SJCRH30 (cell line): Measurements from ENCODE around the gene TNNI2. TPM values are rescaled to one million over a fixed set of nuclear protein-coding genes. Genes with fewer than 3 reads are reported as not detected.

ENCODE experiments used
- DNase-seq, 2 experiments: peaks; one replicate each; pipeline ENCODE4 v3.0.0-alpha.2; 2015 to 2020
- H3K27ac ChIP-seq: fragments of 250-450 bp; sonication (Bioruptor Pico); 2 replicates; pipeline ENCODE4 v1.5.1; 2020; ENCODE audit warnings: mild to moderate bottlenecking, moderate library complexity
- H3K27me3 ChIP-seq: fragments of 250-450 bp; sonication (Bioruptor Pico); 2 replicates; pipeline ENCODE4 v1.5.1; 2020; ENCODE audit warnings: mild to moderate bottlenecking, moderate library complexity
- H3K36me3 ChIP-seq: fragments of 250-450 bp; sonication (Bioruptor Pico); 2 replicates; pipeline ENCODE4 v1.5.1; 2020; ENCODE audit warnings: mild to moderate bottlenecking, moderate library complexity
- H3K4me1 ChIP-seq: fragments of 250-450 bp; sonication (Bioruptor Pico); 2 replicates; pipeline ENCODE4 v1.5.1; 2020; ENCODE audit warnings: mild to moderate bottlenecking, moderate library complexity
- H3K4me3 ChIP-seq: fragments of 250-450 bp; sonication (Bioruptor Pico); 2 replicates; pipeline ENCODE4 v1.5.1; 2020; ENCODE audit warnings: mild to moderate bottlenecking, moderate library complexity
- H3K9me3 ChIP-seq: fragments of 250-450 bp; sonication (Bioruptor Pico); replicated peaks from 2 replicates; pipeline ENCODE4 v1.5.1; 2020; ENCODE audit warnings: mild to moderate bottlenecking, moderate library complexity
- total RNA-seq: library from RNA; depleted of rRNA; stranded (reverse); fragments of >200 nt; shearing (Covaris generic); gene quantifications from 2 replicates; pipeline ENCODE4 v1.2.3, GENCODE V29; 2014

TNNI2 gene
- total RNA-seq, 1 experiment from 2014 or later, result 20.5 TPM

DNA sequence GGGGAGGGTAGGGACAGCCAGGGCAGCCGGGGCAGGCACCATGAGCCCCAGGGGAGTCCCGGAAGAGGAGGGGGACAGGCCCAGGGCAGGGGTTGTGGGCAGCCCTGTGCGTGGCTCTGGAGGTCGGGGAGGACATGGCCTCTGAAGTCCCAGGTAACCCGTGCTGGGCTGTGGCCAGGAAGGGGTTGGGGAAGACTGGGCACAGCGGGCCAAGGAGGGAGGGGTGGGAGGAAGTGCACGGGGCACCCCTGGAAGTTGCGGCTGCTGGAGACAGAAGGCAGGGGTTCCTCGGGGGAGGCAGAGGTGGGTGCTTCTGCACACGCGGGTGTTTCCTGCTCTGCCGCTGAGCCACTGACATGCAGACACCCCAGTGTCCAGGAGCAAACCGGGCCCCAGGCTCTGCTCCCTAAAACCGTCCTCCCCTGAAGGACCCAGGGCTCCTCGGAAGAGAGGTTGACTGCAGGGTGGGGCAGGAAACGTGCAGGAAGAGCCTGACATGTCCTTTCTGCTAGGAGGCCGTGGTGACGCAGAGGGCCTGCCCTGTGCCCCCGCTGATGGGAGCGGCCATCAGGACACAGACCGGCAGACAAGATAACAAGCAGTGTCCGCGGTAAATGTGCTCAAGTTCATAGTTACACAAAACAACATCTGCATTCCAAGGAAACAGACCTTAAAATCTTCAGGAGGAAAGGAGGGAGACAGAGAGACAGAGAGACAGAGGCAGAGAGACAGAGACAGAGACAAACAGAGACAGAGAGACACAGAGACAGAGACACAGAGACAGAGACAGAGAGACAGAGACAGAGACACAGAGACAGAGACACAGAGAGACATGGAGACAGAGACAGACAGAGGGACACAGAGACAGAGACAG lies 5.7 kb downstream of the TNNI2 start:
- no peak overlapping the region for H3K27ac ChIP-seq
- no peaks in the 10 kb centered on the region for H3K36me3 ChIP-seq
- H3K27me3 ChIP-seq, result peaks cover 11% of the 10 kb centered on the region; the same call in 1 of the 2 replicates
- peaks cover 24% of the 10 kb centered on the region for H3K4me1 ChIP-seq
- no peak overlapping the region for H3K4me3 ChIP-seq
- no peaks in the 10 kb centered on the region for H3K9me3 ChIP-seq
- DNase-seq, result no peak

DNA sequence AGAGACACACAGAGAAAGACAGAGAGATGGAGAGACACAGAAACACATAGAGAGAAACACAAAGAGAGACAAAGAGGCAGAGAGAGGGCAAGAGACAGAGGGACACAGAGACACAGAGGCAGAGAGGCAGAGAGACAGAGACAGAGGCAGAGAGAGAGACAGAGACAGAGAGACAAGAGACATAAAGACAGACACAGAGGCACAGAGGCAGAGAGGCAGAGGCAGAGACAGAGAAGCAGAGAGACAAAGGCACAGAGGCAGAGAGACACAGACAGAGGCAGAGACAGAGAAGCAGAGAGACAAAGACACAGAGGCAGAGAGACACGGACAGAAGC lies 6.3 kb downstream of the TNNI2 start:
- no peaks in the 10 kb centered on the region for H3K36me3 ChIP-seq
- H3K4me1 ChIP-seq, result peaks cover 18% of the 10 kb centered on the region
- peaks cover 11% of the 10 kb centered on the region; the same call in 1 of the 2 replicates for H3K27me3 ChIP-seq
- no peak overlapping the region for H3K27ac ChIP-seq
- DNase-seq, result no peak
- H3K9me3 ChIP-seq, result no peaks in the 10 kb centered on the region
- H3K4me3 ChIP-seq, result no peak overlapping the region

DNA sequence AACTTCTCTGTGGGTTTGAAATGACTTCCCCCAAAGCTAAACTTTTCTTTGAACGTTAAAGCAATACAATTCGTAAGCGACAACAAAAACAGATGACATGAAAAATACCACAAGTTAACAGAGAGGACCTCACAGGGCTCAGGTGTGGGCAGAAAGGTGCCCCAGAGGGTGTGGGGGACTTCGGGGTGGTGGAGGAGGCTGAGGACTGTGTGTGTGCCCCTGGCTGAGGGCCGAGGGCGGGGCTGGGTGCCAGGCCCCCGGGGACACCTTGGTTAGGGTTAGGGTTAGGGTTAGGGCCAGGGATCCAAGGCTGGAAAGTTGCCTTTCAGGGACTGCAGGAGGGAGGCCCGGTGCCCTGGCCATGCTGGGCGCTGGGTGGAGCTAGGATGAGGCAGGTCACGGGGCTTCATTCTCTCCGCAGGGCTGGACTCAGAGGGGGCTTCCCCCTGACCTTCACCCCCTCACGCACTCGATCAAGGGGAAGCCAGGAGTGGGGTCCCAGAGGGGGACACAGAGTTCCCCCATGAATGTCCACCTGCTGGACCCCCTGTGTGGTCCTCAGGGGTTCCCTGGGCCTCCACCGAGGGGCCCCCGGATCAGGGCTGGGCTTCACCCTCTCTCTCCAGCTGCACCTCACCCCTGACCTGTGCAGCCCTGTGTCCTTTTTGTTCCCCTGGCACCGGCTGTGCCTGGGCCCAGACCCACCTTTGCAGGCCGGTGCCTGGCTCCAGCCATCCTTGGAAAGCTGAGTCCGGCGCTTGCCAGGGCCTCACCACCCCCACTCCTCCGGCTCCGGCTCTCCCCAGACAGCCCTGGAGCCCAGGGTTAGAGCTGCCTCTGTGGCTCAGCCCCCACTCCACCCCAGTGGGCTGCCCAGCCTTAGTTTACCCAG lies 7.0 kb downstream of the TNNI2 start:
- no peaks in the 10 kb centered on the region for H3K9me3 ChIP-seq
- DNase-seq, result no peak
- H3K36me3 ChIP-seq, result no peaks in the 10 kb centered on the region
- H3K4me1 ChIP-seq, result peaks cover 17% of the 10 kb centered on the region
- H3K4me3 ChIP-seq, result no peak overlapping the region
- H3K27me3 ChIP-seq, result peaks cover 11% of the 10 kb centered on the region; the same call in 1 of the 2 replicates
- no peak overlapping the region for H3K27ac ChIP-seq

- DNase-seq, result peak; percentile 45 to 62
- no peaks in the 10 kb centered on the region for H3K9me3 ChIP-seq
Measured at GRCh38 chr11:1846453-1846932, 7.7 kb downstream of the TNNI2 start.

GRCh38 chr11:1847006-1847735 lies 8.4 kb downstream of the TNNI2 start:
- no peak overlapping the region for H3K4me3 ChIP-seq
- H3K36me3 ChIP-seq, result no peaks in the 10 kb centered on the region
- peaks cover 11% of the 10 kb centered on the region; the same call in 1 of the 2 replicates for H3K27me3 ChIP-seq
- no peaks in the 10 kb centered on the region for H3K9me3 ChIP-seq
- DNase-seq, result no peak
- H3K4me1 ChIP-seq, result peaks cover 17% of the 10 kb centered on the region
- H3K27ac ChIP-seq, result no peak overlapping the region

More at GRCh38 chr11:1846453-1846932, 7.7 kb downstream of the TNNI2 start:
- Histone ChIP-seq H3K4me3 (no peak overlapping the region), H3K4me1 (peaks cover 17% of the 10 kb centered on the region), H3K36me3 (no peaks in the 10 kb centered on the region), H3K27me3 (peaks cover 11% of the 10 kb centered on the region; the same call in 1 of the 2 replicates), H3K27ac (no peak overlapping the region)

DNA sequence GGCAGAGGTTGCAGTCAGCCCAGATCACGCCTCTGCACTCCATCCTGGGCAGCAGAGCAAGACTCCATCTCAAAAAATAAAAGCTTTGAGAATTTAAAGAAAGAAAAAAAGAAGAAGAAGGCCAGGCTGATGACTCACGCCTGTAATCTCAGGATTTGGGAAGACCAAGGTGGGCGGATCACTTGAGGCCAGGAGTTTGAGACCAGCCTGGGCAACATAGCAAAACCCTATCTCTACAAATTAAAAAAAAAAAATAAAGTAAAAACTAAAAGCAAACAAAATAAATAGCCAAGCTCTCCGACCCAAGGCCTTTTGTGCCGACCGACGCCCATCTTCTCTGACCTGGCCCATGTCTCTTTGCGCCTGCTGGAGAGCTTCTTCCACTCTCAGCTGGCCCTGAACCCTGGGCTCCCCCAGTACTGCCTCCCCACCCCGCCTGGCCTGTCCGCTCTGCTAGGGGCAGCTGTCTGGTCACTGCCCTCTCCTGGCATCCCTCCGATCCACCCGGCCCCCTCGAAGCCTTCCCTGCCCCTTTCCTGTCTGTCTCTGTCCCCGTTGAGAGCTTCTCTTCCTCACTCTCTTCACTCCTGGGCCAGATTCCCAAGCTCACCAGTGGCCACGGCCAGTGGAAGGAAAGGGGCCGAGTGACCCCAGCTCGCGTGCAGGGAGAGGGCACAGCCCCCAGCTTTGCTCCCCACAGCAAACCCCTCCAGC lies 9.3 kb downstream of the TNNI2 start:
- no peak overlapping the region for H3K27ac ChIP-seq
- no peak for DNase-seq
- H3K4me3 ChIP-seq, result no peak overlapping the region
- H3K4me1 ChIP-seq, result peaks cover 17% of the 10 kb centered on the region
- H3K36me3 ChIP-seq, result no peaks in the 10 kb centered on the region
- no peaks in the 10 kb centered on the region for H3K9me3 ChIP-seq
- H3K27me3 ChIP-seq, result peaks cover 13% of the 10 kb centered on the region; the same call in 1 of the 2 replicates

- no peak for DNase-seq
- Histone ChIP-seq H3K4me3 (no peak overlapping the region), H3K27ac (no peak overlapping the region), H3K36me3 (no peaks in the 10 kb centered on the region), H3K27me3 (peaks cover 19% of the 10 kb centered on the region; the same call in 1 of the 2 replicates), H3K9me3 (no peaks in the 10 kb centered on the region), H3K4me1 (peaks cover 21% of the 10 kb centered on the region)
Measured at GRCh38 chr11:1848640-1849430, 10.1 kb downstream of the TNNI2 start.

DNA sequence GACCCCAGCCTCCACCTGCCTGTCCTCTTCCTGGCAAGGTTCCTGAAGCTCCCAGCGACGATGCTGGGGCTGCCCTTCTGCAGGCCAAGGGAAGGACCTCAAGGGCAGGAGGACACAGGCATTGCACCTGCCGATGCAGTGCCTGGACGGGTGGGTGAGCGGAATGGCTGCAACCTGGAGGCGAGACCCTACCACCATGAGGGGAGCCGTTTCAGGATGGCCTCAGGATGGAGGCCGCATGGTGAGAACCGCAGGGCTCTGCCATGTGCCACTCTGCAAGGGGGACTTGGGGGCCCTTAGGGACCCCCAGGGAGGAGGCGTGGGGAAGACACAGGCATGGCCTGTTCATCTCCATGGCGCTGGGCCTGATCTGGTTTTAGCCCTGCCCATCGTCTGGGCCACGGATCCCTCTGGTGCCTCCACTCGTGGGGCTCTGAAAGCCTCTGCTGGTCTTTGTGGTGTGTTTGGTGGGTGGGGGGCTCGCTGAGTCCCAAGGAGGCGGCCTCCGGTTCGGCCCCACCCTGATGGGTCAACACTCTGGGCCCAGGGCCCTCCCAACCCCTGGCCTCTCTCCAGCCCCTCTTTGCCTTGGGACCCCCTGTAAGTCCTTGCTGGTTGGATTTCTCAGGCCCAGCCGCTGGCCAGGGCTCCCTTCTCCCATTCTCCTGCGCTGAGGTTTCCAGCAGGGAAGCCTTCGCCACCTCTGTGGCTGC lies 12.8 kb downstream of the TNNI2 start:
- Histone ChIP-seq H3K9me3 (no peaks in the 10 kb centered on the region), H3K4me3 (no peak overlapping the region), H3K27me3 (peaks cover 31% of the 10 kb centered on the region; the same call in 1 of the 2 replicates), H3K4me1 (peaks cover 15% of the 10 kb centered on the region), H3K36me3 (no peaks in the 10 kb centered on the region), H3K27ac (no peak overlapping the region)
- DNase-seq, result no peak

GRCh38 chr11:1852271-1852876 lies 13.6 kb downstream of the TNNI2 start:
- H3K27me3 ChIP-seq, result peaks cover 31% of the 10 kb centered on the region; the same call in 1 of the 2 replicates
- no peaks in the 10 kb centered on the region for H3K36me3 ChIP-seq
- DNase-seq, result no peak
- H3K27ac ChIP-seq, result no peak overlapping the region
- H3K9me3 ChIP-seq, result no peaks in the 10 kb centered on the region
- H3K4me1 ChIP-seq, result peaks cover 10% of the 10 kb centered on the region
- no peak overlapping the region for H3K4me3 ChIP-seq

DNA sequence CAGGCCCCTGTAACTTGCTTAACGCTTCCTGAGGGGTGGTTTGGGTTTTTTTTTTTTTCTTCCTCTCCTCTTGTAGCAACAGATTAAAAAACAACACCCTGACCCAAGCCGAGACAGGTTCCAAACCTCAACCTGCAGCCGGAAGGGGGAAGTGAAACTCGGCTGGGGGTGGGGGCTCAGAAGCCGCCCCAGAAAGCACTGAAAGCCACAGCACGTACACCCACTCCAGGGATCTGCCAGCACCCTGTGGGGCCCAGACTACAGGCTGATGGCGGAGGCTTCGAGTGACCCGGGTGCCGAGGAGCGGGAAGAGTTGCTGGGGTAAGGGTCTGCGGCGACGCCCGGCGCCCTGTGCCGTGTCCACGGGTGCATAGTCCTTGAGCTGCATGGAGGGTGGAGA lies 14.1 kb downstream of the TNNI2 start, which contains the start of gene LSP1:
TSS of gene LSP1 (plus strand) at position 208 of the 400 bp plus-strand sequence. CDS start at position 269, 61 bp downstream.
- no peak within 1 kb of the TSS for H3K4me3 ChIP-seq
- no peak for DNase-seq
- no peaks in the 10 kb centered on the region for H3K9me3 ChIP-seq
- no peak within 1 kb of the TSS for H3K27ac ChIP-seq
- no peaks in the 10 kb centered on the region for H3K36me3 ChIP-seq
- H3K4me1 ChIP-seq, result peaks cover 10% of the 10 kb centered on the region
- H3K27me3 ChIP-seq, result peaks cover 31% of the 10 kb centered on the region; the same call in 1 of the 2 replicates

DNA sequence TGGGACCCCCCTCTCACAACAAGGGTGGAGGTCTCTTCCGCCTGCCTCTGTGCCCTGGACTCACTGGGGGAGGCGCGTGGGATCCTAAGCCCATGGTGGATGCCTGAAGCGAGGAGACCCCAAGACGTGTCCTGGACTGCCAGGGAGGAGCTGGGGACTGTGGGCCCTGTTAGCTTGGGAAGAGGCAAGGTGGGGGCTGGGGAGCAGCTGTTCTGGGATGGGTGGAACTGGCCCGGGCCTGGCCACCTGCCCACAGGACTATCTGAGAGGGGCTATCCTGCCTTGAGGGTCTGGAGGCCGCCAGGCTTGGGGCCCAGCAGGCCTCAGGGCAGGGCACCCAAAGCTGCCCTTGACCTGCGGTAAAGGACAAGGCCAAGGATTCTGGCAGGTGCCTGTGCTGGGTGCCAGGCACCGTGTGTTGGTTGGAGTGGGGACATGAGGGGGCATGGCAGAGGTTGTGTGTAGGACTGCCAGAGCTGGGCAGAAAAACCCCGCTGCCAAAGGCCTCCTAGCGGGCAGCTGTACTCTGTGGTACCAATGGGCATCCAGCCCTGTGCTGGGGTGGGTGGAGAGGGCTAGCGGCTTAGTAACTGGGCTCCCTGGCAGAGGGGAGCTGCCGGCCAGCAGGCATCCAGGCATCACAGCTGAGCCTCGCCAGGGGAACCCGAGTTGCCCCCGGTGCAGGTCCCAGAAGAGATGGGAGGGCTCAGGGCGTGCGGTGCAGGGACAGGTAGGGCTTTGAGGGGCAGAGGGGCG lies 14.8 kb downstream of the TNNI2 start:
- peaks cover 31% of the 10 kb centered on the region; the same call in 1 of the 2 replicates for H3K27me3 ChIP-seq
- H3K27ac ChIP-seq, result no peak overlapping the region
- DNase-seq, result no peak
- H3K4me3 ChIP-seq, result no peak overlapping the region
- peaks cover 10% of the 10 kb centered on the region for H3K4me1 ChIP-seq
- H3K9me3 ChIP-seq, result no peaks in the 10 kb centered on the region
- no peaks in the 10 kb centered on the region for H3K36me3 ChIP-seq
